Brain pericyte (primary cell): ENCODE data around the gene IRAK2.
"Not testable (repeated sequence)": the region's sequence is repeated elsewhere in the genome, so short reads cannot be mapped to it uniquely, and the experiment has no call there.

Experiments used
- DNase-seq: peaks from one replicate; pipeline ENCODE4 v3.0.0-alpha.2; 2012; ENCODE audit warnings: low read depth, low spot score

IRAK2 gene, protein sequence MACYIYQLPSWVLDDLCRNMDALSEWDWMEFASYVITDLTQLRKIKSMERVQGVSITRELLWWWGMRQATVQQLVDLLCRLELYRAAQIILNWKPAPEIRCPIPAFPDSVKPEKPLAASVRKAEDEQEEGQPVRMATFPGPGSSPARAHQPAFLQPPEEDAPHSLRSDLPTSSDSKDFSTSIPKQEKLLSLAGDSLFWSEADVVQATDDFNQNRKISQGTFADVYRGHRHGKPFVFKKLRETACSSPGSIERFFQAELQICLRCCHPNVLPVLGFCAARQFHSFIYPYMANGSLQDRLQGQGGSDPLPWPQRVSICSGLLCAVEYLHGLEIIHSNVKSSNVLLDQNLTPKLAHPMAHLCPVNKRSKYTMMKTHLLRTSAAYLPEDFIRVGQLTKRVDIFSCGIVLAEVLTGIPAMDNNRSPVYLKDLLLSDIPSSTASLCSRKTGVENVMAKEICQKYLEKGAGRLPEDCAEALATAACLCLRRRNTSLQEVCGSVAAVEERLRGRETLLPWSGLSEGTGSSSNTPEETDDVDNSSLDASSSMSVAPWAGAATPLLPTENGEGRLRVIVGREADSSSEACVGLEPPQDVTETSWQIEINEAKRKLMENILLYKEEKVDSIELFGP

DNA sequence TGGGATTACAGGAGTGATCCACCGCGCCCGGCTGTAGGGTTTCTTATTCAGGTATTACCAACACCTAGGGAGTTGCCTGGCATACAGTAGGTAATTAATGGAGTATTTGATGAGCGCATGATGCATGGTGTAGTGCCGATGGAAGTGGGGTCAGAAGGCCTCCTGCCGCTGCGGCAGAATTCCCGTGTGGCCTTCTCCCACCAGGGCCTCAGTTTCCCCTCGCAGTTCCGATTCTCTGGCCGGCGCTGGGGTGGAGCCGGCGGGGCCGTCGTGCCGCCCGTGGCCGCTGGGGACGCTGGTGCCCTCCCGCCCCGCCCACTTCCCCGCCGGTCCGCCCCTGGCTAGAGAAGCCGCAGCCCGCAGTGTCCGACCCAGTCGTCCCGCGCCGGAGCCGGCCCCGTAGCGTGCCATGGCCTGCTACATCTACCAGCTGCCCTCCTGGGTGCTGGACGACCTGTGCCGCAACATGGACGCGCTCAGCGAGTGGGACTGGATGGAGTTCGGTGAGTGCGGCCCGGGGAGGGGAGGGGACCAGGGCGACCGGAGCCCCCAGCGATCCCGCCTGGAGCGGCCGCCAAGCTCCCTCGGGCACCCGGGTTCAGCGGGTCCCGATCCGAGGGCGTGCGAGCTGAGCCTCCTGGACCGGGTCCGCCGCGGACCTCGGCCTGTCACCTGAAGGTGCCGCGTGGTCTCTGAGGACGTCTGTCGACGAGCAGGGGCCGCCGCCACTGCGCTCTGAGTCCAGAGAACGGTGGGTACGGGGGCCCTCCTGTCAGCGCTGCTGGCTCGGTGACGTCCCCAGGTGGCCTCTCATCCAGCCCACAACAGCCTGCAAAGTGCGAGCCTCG, at the start of gene IRAK2:
Gene IRAK2, plus strand, starts transcription at position 374 of the 848 bp plus-strand sequence. Its CDS starts 36 bp downstream, at position 410.
- DNase-seq, result no peak

DNA sequence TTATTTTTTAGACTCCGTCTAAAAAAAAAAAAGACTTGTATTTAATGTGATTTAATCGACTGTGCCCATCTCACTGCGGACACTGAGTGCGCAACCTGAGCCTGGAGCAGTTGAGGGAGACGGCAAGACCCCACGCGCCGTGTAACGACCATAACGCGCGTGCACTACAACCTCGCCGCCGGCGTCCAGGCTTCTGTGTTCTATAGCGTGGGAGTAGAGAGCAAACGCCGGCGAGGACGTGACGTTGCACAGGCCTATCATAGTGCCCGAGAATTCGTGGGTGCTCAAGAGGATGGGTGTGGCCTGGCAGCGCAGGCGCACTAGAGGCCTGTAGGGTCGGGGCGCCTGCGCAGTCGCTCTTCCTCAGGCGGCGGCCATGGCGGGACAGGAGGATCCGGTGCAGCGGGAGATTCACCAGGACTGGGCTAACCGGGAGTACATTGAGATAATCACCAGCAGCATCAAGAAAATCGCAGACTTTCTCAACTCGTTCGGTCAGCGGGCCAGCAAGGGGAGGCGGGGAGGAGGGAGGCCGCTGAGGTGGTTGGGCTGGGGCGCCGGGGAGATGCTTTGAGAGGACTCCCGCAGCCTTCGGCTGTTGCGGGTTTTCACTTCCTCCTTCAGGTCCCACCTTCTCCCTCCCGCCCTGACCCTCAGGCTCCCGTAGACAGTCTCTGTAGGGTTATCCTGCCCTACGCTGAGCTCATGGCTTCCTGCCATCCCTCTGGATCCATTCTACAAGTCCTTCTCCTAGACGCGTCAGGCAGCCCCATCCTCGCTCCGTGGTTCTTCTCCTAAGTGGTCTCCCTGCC, 49.2 kb upstream of the IRAK2 start, which contains the start of gene BRK1:
Gene BRK1, plus strand, starts transcription at position 350 of the 812 bp plus-strand sequence. Its CDS starts 27 bp downstream, at position 377.
- DNase-seq, result peak; percentile 82

DNA sequence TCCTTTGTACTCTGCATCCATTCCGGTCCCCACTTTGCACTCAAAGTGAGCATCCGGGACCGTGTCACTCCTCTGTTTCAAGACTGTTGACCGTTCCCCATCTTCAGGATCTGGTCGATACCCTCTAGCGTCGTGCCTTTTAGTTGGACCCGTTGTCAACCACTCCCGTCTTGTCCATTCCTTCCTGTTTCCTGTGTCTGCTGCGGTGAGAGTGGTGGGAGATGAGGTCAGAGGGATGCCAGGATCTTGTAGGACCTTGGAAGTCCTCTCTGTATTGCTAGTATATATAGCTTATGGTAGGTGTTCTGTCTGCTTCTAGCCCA, 48.6 kb upstream of the IRAK2 start:
- no peak for DNase-seq

DNA sequence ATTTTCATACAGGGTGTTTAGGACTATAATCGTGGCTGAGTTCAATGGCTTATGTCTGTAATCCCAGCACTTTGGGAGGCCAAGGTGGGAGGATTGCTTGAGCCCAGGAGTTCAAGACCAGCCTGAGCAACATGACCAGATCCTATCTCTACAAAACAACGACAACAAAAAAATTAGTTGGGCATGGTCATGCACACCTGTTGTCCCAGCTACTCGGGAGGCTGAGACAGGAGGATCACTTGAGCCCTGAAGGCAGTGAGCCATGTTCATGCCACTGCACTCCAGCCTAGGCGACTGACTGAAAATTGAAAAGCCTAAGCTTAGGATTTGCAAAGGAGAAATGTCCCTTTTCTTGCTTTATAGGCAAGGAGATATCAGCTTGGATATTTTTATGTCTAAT, 47.8 kb upstream of the IRAK2 start:
- DNase-seq, result no peak

DNA sequence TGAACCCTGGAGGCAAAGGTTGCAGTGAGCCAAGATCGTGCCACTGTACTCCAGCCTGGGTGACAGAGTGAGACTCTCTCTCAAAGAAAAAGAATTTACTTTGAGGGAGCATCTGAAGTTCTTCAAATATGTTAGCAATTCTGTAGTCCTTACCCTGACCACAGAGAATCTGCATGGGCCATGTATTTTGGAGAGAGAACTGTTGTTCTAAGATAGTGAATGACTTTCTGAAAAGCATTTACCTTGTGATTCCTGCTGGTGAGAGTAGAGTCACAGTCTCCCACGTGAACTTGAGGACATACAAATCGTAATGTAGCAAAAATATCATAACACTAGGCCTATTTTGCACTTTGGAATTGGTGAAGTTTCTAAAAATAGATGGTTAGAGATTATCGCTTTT, 45.3 kb upstream of the IRAK2 start:
- no peak for DNase-seq

DNA sequence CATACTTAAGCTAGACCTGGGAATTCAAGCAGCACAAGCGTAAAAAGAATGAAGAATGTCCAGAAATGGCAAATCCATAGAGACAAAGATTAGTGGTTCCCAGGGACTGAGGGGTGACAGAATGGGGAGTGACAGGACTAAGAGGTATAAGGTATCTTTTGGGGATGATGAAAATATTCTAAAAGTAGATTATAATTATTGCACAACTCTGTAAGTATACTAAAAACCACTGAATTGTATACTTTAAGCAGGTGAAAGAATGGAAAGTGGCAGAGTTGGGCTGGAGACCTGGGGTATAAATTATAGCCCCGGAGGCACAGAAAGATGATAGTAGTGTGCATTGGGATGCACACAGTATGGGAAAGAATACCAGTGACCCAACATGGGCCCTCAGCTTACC, 43.7 kb upstream of the IRAK2 start:
- DNase-seq, result no peak

DNA sequence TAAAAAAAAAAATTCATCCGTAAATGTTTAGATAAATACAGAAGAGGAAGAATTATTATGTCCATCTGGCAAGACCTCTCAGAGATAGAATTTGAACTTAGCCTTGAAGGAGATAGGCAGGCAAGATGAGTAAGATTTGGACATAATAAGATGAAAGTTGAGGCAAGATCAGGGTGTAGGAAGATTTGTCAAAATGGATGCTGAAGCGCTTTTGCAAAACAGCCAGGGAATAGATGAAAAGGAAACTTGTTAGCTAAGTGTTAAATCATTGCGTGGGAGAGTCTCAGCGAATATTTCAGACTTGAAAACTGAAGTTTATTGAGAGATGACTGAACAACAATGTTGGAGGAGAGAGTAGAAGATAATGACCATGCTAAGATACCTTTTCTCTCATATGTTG, 42.0 kb upstream of the IRAK2 start:
- DNase-seq, result no peak

DNA sequence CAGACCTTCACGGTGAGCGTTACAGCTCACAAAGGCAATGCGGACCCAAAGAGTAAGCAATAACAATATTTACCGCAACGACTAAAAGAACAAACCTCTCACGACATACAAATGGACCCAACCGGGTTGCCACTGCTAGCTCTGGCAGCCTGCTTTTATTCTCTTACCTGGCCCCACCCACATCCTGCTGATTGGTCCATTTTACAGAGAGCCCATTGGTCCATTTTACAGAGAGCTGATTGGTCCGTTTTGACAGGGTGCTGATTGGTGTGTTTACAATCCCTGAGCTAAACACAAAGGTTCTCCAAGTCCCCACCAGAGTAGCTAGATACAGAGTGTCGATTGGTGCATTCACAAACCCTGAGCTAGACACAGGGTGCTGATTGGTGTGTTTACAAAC, 28.8 kb upstream of the IRAK2 start:
- DNase-seq, result not testable (repeated sequence)

DNA sequence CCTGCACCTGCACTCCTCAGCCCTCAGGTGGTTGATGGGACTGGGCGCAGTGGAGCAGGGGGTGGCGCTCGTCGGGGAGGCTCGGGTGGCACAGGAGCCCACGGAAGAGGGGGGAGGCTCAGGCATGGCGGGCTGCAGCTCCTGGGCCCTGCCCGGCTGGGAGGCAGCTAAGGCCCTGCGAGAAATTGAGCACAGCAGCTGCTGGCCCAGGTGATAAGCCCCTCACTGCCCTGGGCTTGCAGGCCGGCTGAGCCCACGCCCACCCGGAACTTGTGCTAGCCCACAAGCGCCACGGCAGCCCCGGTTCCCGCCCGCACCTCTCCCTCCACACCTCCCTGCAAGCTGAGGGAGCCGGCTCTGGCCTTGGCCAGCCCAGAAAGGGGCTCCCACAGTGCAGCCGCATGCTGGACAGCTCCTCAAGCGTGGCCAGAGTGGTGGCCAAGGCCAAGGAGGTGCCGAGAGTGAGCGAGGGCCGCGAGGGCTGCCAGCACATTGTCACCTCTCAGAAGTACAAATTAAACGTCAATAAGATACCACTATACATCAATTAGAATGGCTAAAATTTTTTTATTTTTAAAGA, 28.2 kb upstream of the IRAK2 start:
- no peak for DNase-seq

DNA sequence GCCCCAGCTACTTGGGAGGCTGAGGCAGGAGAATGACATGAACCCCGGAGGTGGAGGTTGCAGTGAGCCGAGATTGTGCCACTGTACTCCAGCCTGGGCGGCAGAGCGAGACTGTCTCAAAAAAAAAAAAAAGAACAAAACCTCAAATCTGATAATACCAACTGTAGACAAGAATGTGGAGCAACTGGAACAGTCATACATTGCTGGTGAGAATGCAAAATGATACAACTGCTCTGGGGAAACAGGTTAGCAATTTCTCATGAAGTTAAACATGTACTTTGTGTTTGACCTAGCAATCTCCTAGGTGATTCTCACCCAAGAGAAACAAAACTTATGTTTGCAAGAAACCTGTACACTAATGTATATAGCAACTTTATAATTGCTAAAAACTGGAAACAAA, 27.5 kb upstream of the IRAK2 start:
- no peak for DNase-seq

DNA sequence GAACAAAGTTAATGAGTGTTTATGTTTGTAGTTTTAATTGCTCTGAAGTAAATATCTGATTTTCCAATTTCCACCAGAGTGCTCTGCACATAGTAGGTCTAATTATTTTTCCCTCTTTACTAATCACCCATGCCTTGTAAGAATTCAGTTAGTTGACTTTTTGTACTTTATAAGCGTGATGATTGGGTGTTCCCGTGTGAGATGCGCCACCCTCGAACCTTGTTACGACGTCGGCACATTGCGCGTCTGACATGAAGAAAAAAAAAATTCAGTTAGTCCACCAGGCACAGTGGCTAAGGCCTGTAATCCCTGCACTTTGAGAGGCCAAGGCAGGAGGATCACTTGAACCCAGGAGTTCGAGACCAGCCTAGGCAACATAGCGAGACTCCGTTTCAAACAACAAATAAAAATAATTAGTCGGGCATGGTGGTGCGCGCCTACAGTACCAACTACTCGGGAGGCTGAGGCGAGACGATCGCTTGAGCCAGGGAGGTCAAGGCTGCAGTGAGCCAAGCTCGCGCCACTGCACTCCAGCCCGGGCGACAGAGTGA, 23.6 kb upstream of the IRAK2 start:
- DNase-seq, result no peak

DNA sequence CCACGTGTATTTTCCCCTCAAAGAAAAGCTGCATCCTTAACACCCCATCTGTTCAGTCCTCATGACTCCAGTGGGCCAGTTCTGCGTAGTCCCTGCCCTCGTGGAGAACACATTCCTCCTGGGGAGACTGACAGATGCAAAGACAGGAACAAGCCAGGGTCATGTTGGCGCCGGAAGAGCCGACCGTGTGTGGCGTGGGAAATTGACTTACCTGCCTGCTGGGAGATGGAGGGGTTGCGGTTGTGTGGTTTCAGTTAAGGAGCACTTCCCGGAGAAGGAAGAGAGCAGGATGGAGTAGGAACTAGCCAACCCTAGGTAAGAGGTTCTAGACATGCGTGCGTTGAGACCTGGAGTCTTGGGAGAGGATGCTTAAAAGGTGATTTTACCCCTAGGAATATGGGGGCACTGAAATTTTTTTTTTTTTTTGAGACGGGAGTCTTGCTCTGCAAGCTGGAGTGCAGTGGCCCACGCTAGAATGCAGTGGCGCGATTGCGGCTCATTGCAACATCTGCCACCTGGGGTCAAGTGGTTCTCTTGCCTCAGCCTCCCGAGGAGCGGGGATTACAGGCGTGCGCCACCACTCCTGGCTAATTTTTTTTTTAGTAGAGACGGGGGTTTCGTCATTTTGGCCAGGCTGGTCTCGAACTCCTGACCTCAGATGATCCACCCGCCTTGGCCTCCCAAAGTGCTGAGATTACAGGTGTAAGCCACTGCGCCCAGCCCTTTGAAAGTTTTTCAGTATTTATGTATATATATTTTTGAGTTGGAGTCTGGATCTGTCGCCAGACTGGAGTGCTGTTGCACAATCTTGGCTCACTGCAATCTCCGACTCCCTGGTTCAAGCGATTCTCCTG, 21.8 kb upstream of the IRAK2 start:
- no peak for DNase-seq

DNA sequence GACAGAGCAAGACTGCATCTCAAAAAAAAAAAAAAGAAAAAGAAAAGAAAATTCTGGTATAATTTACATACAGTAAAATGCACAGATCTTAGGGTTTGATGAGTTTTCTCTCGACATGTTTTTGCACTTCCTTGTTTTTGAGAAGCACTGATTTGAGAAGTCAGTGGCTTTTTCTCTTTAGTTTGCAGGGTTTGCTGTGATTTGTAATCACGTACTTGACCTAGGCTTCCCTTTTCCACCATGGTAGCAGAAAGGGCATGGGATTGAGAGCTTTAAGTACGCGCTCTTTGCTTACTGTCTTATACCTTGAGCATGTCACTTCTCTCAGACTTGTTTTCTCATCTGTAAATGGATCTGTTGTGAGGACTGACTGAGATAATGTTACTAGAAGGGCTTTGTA, 19.0 kb upstream of the IRAK2 start:
- no peak for DNase-seq

DNA sequence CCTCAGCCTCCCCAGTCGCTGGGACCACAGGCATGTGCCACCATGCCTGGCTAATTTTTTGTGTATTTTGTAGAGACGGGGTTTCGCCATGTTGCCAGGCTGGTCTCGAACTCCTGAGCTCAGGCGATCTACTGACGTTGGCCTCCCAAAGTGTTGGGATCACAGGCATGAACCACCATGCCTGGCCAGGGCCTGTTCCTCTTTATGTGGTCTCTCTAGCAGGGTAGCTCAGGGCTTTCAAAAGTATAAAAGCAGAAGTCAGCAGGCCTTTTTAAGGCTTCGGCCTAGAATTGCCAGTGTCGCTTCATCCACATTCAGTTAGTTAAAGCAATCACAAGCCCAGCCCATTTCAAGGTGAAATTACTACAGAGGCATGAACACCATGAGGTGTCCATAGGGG, 15.5 kb upstream of the IRAK2 start:
- DNase-seq, result no peak

DNA sequence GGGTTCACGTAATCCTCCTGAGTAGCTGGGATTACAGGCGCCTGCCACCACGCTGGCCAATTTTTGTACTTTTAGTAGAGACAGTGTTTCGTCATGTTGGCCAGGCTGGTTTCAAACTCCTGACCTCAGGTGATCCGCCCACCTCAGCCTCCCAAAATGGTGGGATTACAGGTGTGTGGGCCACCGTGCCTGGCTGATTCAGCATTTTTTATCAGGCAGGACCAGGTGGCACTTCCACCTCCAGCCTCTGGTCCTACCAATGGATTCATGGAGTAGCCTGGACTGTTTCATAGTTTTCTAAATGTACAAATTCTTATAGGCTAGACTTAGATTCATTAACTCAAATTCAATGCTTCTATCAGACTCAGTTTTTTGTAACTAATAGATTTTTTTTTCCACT, 13.7 kb upstream of the IRAK2 start:
- DNase-seq, result no peak

DNA sequence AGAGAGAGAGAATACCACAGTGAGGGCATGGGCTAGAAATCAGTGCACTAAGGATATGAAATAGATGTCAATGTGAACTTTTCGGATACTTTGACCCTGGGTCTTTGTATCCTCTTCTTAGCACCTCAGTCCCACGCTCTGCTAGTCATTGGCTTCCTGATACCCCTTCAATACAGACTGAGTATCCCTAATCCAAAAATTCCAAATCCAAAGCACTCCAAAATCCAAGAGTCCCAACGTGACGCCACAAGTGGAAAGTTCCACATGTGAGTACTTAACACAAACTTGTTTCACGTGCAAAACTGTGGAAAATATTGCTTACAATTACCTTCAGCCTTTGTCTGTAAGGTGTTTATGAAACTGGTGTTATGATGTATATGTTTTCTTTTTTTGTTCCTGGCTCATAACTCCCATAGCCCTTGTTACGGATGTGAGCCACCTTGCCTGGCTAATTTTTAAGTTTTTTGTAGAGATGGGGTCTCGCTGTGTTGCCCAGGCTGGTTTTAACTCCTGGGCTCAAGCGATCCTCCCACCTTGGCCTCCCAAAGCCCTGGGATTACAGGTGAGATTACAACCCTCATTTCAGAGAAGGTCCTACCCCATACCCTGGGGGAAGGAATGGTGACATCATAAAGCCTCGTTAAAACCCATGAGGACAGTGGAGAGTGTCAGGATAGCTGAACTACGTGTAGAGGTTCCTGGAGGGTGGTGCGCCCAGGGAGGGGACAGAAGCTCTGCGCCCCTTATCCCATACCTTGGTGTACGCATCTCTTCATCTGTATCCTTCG, 10.2 kb upstream of the IRAK2 start:
- DNase-seq, result no peak

DNA sequence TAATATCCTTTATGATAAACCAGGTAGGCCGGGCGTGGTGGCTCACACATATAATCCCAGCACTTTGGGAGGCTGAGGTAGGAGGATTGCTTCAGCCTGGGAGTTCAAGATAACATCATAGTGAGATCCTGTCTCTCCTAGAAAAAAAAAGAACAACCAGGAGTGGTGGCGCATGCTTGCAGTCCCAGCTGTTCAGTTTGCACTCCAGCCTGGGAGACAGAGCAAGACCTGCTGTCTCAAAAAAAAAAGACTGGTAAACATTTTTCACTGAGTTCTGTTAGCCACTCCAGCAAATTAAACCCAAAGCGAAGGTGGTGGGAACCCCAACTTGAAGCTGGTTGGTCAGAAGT, 9.6 kb upstream of the IRAK2 start:
- no peak for DNase-seq

DNA sequence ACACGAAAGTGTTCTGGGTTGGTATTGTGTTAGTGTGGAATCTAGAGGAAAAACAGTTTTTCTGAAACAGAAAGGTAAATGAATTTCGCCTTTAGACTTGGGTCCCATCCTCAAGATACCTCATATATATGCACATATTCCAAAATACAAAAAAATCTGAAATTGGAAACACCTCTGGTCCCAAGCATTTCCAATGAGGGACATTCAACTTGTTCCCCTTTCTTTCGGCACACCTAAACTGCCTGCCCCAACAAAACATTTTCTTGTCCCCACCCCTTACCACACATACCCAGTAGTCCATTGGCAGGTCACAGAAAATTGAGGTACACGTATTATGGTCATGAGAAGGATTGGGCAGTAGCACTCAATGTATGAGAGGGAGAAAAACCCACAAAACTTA, 9.1 kb upstream of the IRAK2 start:
- DNase-seq, result no peak

DNA sequence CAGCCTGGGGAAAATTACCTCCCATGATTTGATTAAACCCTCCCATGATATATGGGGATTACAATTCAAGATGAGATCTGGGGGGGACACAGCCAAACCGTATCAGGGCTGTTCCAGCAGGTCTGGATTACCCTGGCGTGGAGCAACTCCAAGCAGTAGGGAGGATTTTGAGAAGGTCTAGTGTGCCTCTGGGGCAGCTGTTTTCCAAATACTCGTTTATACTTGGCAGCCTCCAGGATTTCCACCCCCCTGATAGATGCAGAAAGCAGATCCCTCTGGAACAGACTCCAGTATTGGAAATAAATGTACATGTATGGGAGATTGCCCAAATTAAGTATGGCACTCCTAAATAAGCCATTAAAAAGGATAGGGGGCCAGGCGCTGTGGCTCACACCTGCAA, 7.7 kb upstream of the IRAK2 start:
- no peak for DNase-seq
